ENCODE measurements around the gene MYEOV.

Gene MYEOV

GRCh38 chr11:69273571-69273970, 20.4 kb upstream of the MYEOV start:
- H3K27ac ChIP-seq = peak overlapping the region; percentile 46
- no peak for TF ChIP-seq ZFX (IDR thresholded peaks at IDR 0.05)
- TF ChIP-seq CTCF (conservative IDR thresholded peaks at IDR 0.05) = no peak

- peak overlapping the region; percentile 46 for H3K27ac ChIP-seq
- TF ChIP-seq ZFX (IDR thresholded peaks at IDR 0.05) (no peak), CTCF (conservative IDR thresholded peaks at IDR 0.05) (no peak)
These were observed 19.4 kb upstream of the MYEOV start for GRCh38 chr11:69274531-69275016.

GRCh38 chr11:69275178-69275577, 18.8 kb upstream of the MYEOV start:
- H3K27ac ChIP-seq = peak overlapping the region; percentile 46
- no peak for TF ChIP-seq CTCF (conservative IDR thresholded peaks at IDR 0.05)
- TF ChIP-seq ZFX (IDR thresholded peaks at IDR 0.05) = no peak

- peak overlapping the region; percentile 46; the same call in 1 of the 2 replicates for H3K27ac ChIP-seq
- TF ChIP-seq ZFX (IDR thresholded peaks at IDR 0.05) (no peak), CTCF (conservative IDR thresholded peaks at IDR 0.05) (no peak)
These were observed 17.8 kb upstream of the MYEOV start for GRCh38 chr11:69276165-69276564.

- H3K27ac ChIP-seq = peak overlapping the region; percentile 70
- TF ChIP-seq ZFX (IDR thresholded peaks at IDR 0.05) = no peak
- TF ChIP-seq CTCF (conservative IDR thresholded peaks at IDR 0.05) = no peak
These were observed 16.7 kb upstream of the MYEOV start for GRCh38 chr11:69277074-69277809.

GRCh38 chr11:69278091-69278867, 15.7 kb upstream of the MYEOV start:
- H3K27ac ChIP-seq = peak overlapping the region; percentile 70
- TF ChIP-seq ZFX (IDR thresholded peaks at IDR 0.05) = no peak
- TF ChIP-seq CTCF (conservative IDR thresholded peaks at IDR 0.05) = no peak

GRCh38 chr11:69280451-69280850, 13.5 kb upstream of the MYEOV start:
- no peak overlapping the region for H3K27ac ChIP-seq
- no peak for TF ChIP-seq ZFX (IDR thresholded peaks at IDR 0.05)
- TF ChIP-seq CTCF (conservative IDR thresholded peaks at IDR 0.05) = no peak
